Ectodermal cell (in vitro differentiated cells): ENCODE data around the gene LRRC14B.

Source experiments
- H3K27ac ChIP-seq: 2 replicates; pipeline ENCODE4 v1.7.0; 2013; ENCODE audit warnings: mild to moderate bottlenecking, low read depth, low read length; ENCODE audit not compliant: insufficient read depth, poor library complexity, severe bottlenecking
- H3K27me3 ChIP-seq: 2 replicates; pipeline ENCODE4 v1.7.0; 2013; ENCODE audit warnings: mild to moderate bottlenecking, low read length; ENCODE audit not compliant: insufficient read depth, control insufficient read depth, poor library complexity, severe bottlenecking
- H3K36me3 ChIP-seq: one replicate; pipeline ENCODE4 v1.7.0; 2013; ENCODE audit warnings: low read length; ENCODE audit not compliant: control insufficient read depth, insufficient read depth
- H3K4me1 ChIP-seq: one replicate; pipeline ENCODE4 v1.7.0; 2013; ENCODE audit warnings: low read length; ENCODE audit not compliant: control insufficient read depth, insufficient read depth
- H3K4me3 ChIP-seq: 2 replicates; pipeline ENCODE4 v1.7.0; 2013; ENCODE audit warnings: low read depth, low read length, control low read depth; ENCODE audit not compliant: insufficient read depth
- H3K9me3 ChIP-seq: 2 replicates; pipeline ENCODE4 v1.7.0; 2013; ENCODE audit warnings: mild to moderate bottlenecking, low read length, moderate library complexity; ENCODE audit not compliant: control insufficient read depth
- WGBS, 2 experiments: methylation state at CpG; one replicate each; pipeline ENCODE4 v1.1.7; 2013; ENCODE audit warnings: missing lambda C conversion rate in 2 of 2; 5-methylcytosine and 5-hydroxymethylcytosine counted together

Gene LRRC14B

DNA sequence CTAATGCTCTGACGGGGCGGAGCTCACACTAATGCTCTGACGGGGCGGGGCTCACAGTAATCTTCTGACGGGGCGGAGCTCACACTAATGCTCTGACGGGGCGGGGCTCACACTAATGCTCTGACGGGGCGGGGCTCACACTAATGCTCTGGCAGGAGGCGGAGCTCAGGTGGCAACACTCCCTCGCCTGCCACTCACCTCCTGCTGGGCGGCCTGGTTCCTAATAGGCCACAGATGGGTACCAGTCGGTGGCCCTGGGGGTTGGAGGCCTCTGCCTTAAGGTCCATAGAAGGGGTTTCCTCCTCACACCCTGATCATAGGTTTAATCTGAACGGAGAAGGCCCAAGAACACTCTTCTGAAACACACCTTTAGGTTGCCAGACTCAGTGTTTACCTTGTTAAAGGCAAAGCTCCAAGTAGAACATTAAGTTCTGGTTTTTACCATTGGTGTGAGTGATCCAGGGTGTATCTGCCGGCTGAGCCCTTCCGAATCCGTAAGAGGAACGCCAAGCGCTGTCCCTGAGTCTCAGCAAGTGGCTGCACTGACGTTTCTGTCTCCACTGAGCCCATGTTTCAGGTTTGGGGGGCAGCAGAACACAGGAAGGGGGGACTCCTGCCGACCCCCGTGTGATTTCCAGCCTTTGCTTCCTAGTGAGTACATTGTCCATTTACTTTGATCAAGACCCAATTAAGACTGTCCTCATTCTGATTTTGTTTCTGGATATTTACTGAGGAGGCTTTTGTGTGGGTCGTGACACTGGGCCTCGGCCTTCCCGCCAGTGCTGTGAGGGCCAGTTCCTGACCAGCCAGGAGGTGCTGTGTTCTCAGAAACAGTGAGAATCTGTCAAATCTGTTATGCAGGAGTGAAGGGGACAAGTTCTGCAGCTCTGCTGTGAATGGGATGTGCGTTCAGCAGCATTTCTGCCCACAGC lies 24.6 kb upstream of the LRRC14B start:
- H3K4me3 ChIP-seq: no peak overlapping the region
- peaks cover 19% of the 10 kb centered on the region for H3K36me3 ChIP-seq
- 89 to 91% methylated on average over 27 of the region's 27 CpGs for WGBS, 2 experiments
- H3K4me1 ChIP-seq: no peaks in the 10 kb centered on the region
- H3K27me3 ChIP-seq: no peaks in the 10 kb centered on the region
- no peak overlapping the region for H3K27ac ChIP-seq
- H3K9me3 ChIP-seq: no peaks in the 10 kb centered on the region

DNA sequence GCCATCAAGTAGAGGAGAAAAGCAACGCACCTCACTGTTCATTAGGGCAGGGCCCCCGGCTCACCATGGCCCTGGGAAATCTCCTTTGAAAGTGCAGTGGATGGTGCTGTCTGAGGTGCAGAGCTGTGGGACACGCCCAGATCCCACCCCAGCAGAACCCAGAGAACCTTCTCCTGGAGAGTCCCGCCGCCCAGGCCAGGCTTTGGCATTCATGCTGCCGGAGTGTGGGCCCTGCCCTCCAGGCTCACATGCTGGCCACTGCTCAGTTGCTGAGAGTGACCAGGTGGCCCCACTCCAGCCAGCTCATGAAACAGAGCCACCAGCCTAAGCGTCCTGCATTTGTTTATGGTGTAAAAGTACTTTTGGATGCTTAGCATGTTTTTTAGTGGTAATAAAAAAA lies 23.8 kb upstream of the LRRC14B start:
- H3K4me1 ChIP-seq: no peaks in the 10 kb centered on the region
- H3K4me3 ChIP-seq: no peak overlapping the region
- peaks cover 18% of the 10 kb centered on the region for H3K36me3 ChIP-seq
- WGBS, 2 experiments: 94 to 97% methylated on average over 7 of the region's 7 CpGs
- H3K27me3 ChIP-seq: no peaks in the 10 kb centered on the region
- no peaks in the 10 kb centered on the region for H3K9me3 ChIP-seq
- H3K27ac ChIP-seq: no peak overlapping the region

DNA sequence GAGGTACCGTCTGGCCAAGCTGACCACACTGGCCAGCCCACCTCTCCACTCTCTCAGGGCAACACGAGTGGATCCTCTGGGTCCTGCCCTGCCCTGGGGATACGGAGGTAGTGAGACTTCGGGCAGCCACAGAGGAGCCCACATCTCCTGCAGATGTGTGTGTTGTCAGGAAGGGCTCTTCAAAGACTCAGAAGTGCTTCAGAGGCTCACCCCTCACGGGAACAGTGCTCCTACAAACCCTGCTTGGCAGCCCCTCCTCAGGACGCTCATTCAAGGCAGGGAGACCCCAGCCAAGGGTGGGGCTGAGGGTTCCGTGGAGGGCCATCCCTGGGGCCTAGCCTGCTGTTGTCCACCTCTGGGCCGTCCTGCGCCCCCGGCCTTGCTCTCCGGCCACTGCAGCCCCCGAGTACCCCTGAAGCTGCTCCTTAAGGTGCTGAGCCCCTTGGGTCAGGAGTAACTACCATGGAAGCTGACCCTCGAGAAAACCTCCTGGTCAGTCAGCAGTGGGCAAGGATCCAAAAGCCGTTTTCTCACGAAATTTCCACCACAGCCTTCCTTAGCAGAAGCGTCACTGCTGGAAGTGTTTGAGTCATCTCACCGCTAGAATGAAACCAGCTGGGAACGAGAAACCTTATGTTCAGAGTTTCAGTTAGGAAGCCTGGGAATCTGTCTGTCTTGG lies 23.2 kb upstream of the LRRC14B start:
- Histone ChIP-seq H3K9me3 (no peaks in the 10 kb centered on the region), H3K4me3 (no peak overlapping the region), H3K27ac (no peak overlapping the region), H3K4me1 (no peaks in the 10 kb centered on the region), H3K27me3 (no peaks in the 10 kb centered on the region), H3K36me3 (peaks cover 23% of the 10 kb centered on the region)
- 94 to 95% methylated on average over 18 of the region's 18 CpGs for WGBS, 2 experiments

DNA sequence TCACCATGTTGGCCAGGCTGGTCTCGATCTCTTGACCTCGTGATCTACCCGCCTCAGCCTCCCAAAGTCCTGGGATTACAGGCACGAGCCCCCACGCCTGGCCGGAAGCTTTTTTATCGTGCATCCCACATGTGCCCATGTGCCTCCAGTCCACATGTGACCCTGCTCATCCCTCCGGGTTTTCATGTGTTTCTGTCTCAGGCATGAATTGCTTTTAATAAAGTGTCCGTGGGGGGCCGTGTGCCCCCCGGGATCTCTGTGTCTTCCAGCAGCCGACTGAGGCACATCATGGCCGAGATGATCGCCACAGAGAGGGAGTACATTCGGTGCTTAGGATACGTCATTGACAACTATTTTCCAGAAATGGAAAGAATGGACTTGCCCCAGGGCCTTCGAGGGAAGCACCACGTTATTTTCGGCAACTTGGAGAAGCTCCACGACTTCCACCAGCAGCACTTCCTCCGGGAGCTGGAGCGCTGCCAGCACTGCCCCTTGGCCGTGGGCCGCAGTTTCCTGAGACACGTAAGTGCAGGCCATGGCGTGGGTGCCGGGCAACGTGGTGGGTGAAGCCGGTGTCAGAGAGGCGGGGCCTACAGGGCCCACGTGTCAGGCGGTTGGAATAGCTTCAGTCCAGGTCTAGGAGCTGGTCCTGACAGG lies 22.1 kb upstream of the LRRC14B start:
- 91 to 93% methylated on average over 32 of the region's 32 CpGs for WGBS, 2 experiments
- H3K27ac ChIP-seq: no peak overlapping the region
- H3K4me3 ChIP-seq: no peak overlapping the region
- peaks cover 20% of the 10 kb centered on the region for H3K36me3 ChIP-seq
- H3K9me3 ChIP-seq: no peaks in the 10 kb centered on the region
- H3K27me3 ChIP-seq: no peaks in the 10 kb centered on the region
- H3K4me1 ChIP-seq: no peaks in the 10 kb centered on the region

DNA sequence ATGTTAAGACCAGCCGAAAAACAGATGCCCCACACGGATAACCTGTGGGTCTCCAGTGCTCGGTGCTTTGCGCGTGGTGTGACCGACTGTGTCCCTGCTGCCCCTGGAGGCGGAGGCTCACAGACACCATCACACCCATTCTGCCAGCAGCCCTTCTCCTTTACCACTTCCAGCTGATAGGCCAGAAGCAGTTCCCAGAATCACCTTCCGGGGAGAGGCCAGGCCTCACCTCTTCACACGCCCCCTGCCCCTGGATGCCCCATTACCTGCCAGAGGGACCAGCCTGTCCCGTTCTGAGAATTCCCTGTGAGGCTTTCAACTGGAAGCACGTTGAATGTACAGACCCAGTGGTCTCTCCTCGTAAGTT lies 21.6 kb upstream of the LRRC14B start:
- Histone ChIP-seq H3K27ac (no peak overlapping the region), H3K27me3 (no peaks in the 10 kb centered on the region), H3K4me3 (no peak overlapping the region), H3K9me3 (no peaks in the 10 kb centered on the region), H3K36me3 (peaks cover 20% of the 10 kb centered on the region), H3K4me1 (no peaks in the 10 kb centered on the region)
- WGBS, 2 experiments: 94 to 96% methylated on average over 12 of the region's 12 CpGs

DNA sequence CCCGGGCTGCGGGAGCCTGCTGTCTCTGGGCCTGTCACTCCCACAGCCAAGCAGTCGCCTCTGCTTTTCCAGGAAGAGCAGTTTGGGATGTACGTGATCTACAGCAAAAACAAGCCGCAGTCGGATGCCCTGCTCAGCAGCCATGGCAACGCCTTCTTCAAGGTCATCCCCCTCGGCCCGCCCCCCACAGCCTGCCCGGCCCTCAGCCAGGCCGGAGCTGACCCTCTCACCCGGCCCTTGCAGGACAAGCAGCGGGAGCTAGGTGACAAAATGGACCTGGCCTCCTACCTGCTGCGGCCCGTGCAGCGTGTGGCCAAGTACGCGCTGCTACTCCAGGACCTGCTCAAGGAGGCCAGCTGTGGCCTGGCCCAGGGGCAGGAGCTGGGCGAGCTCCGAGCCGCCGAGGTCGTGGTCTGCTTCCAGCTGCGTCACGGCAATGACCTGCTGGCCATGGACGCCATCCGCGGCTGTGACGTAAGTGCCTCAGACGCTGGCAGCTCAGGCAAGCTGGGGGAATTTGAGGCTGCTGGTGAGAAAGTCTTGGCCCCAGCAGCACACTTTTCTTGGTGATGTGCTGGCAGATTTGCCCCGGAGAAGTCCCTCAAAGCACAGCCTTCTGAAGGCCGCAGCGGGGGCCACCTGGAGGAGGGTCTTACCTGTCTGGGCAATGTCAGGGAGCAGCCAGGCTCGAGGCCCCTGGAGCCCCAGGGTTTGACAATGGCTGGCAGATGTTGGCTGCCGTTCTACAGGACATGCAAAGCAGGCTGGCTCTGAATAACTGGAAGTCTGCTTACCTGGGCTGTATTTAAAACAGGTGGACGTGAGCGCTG lies 20.1 kb upstream of the LRRC14B start:
- H3K9me3 ChIP-seq: no peaks in the 10 kb centered on the region
- H3K36me3 ChIP-seq: peaks cover 20% of the 10 kb centered on the region
- no peak overlapping the region for H3K4me3 ChIP-seq
- H3K4me1 ChIP-seq: no peaks in the 10 kb centered on the region
- H3K27me3 ChIP-seq: no peaks in the 10 kb centered on the region
- WGBS, 2 experiments: 96% methylated on average over 37 of the region's 37 CpGs
- no peak overlapping the region for H3K27ac ChIP-seq

DNA sequence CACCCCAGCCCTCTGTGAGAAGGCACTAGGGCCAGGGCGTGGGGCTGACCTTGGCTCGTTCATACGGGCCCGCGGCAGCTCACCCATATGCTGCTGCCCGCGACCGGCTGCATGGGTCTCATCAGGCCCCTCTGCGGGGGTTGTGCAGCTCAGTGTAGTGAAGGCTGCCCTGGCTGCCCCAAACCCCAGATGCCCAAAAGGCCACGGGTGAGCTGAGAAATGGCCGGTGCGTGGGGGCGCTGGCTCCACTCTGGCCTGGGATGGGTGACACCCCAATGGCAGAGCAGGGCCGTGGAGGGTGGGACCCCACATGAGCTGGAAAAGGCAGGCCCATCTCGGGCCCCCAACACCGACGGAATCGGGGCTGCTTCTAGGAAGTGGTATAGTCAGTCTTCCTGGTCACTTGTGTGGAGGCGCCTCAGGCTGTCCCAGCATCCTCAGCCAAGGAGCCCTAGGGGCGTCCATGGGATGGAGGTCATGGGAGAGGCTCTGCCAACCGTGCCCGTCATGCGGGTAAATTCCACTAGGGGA lies 19.4 kb upstream of the LRRC14B start:
- Histone ChIP-seq H3K36me3 (peaks cover 20% of the 10 kb centered on the region), H3K27me3 (no peaks in the 10 kb centered on the region), H3K4me1 (no peaks in the 10 kb centered on the region), H3K9me3 (no peaks in the 10 kb centered on the region), H3K27ac (no peak overlapping the region), H3K4me3 (no peak overlapping the region)
- WGBS, 2 experiments: 91% methylated on average over 23 of the region's 23 CpGs

DNA sequence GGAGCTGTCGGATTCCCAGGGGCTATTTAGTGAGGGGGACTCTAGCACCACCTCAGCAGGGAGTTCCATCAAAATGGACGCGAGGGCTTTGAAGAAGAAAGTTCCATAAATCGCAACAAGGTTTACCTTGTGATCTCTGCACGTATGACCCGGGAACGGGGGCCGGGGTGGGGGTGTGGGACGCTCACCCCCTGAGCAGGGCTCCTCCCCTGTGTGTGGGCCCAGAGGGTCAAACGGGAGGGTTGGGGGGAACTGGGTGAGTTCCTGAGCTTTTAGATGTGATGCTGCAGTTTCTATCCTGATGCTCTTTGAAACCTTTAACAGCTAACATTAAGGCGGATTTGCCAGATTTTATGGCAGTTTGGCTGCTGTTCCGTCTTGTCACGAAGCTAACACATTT lies 18.9 kb upstream of the LRRC14B start:
- Histone ChIP-seq H3K4me1 (no peaks in the 10 kb centered on the region), H3K4me3 (no peak overlapping the region), H3K9me3 (no peaks in the 10 kb centered on the region), H3K36me3 (peaks cover 20% of the 10 kb centered on the region), H3K27me3 (no peaks in the 10 kb centered on the region), H3K27ac (no peak overlapping the region)
- WGBS, 2 experiments: 94% methylated on average over 13 of the region's 13 CpGs

DNA sequence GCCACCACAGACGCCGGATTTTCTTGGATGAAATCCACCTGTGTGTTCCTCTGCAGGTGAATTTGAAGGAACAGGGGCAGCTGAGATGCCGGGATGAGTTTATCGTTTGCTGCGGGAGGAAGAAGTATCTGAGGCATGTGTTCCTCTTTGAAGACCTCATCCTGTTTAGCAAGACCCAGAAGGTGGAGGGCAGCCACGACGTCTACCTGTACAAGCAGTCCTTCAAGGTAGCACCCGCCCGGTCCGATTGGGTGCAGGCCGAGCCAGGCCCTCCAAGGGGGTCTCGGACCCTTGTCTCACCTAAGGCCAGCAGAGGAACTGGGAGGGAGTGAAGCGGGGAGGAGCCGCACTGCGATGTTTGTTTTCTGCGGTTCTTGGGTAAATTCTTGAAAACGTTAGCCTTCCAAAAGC lies 18.4 kb upstream of the LRRC14B start:
- Histone ChIP-seq H3K9me3 (no peaks in the 10 kb centered on the region), H3K27me3 (no peaks in the 10 kb centered on the region), H3K36me3 (peaks cover 20% of the 10 kb centered on the region), H3K4me3 (no peak overlapping the region), H3K27ac (no peak overlapping the region), H3K4me1 (no peaks in the 10 kb centered on the region)
- WGBS, 2 experiments: 85% methylated on average over 17 of the region's 17 CpGs
